Right atrium auricular region (tissue), 2 donors: Measurements from ENCODE around the gene TUBGCP6. TPM values are rescaled to one million over a fixed set of nuclear protein-coding genes. Genes with fewer than 3 reads are reported as not detected.

Experiments
- DNase-seq: peaks from one replicate; pipeline ENCODE4 v3.0.0-alpha.2; 2019; ENCODE audit warnings: low spot score
- H3K27ac ChIP-seq, 2 donors: fragments of 200-600 bp; sonication (generic); 1 replicate in 1 of 2; 2 replicates in 1 of 2; pipeline ENCODE4 v1.5.1; 2016 to 2019
- H3K27me3 ChIP-seq, 2 donors: fragments of 200-600 bp; sonication (generic); one replicate each; pipeline versions ENCODE4 v1.5.1 to v1.6.0; 2017 to 2019
- H3K36me3 ChIP-seq: fragments of 200-600 bp; sonication (generic); one replicate; pipeline ENCODE4 v1.5.1; 2016
- H3K4me1 ChIP-seq, 2 donors: fragments of 200-600 bp; sonication (generic); one replicate each; pipeline versions ENCODE4 v1.5.1 to v1.6.0; 2017 to 2019
- H3K4me3 ChIP-seq, 2 donors: fragments of 200-600 bp; sonication (generic); 1 replicate in 1 of 2; 2 replicates in 1 of 2; pipeline ENCODE4 v1.5.1; 2017 to 2019; ENCODE audit warnings: mild to moderate bottlenecking in 1 of 2, moderate library complexity in 1 of 2
- H3K9me3 ChIP-seq, 2 donors: fragments of 200-600 bp; sonication (generic); one replicate each; pipeline ENCODE4 v1.5.1; 2019
- CTCF ChIP-seq, 2 donors: fragments of 200-600 bp; sonication (generic); IDR thresholded peaks; one replicate each; pipeline ENCODE4 v1.5.1; 2019; ENCODE audit warnings: antibody characterized with exemption in 2 of 2
- total RNA-seq, 2 donors: library from RNA; depleted of rRNA; stranded (reverse); fragments of >200 nt; gene quantifications; one replicate each; pipeline ENCODE4 v1.1.0, GENCODE V29; 2016

Gene TUBGCP6
- total RNA-seq, 2 donors from 2014 or later, result 19.5 to 22.1 TPM

- Histone ChIP-seq H3K9me3 (no peaks in the 10 kb centered on the region), H3K4me3 (peak overlapping the region; percentile 57 to 64), H3K4me1 (peaks cover 0 to 27% of the 10 kb centered on the region in 2 donors), H3K27me3 (no peaks in the 10 kb centered on the region), H3K27ac (peak overlapping the region; percentile 40 to 54), H3K36me3 (no peaks in the 10 kb centered on the region)
- no peak for DNase-seq
- no peak for TF ChIP-seq CTCF (IDR thresholded peaks at IDR 0.05)
Observed at GRCh38 chr22:50251477-50252081, 6.8 kb upstream of the TUBGCP6 start.

GRCh38 chr22:50250555-50251476 lies 6.0 kb upstream of the TUBGCP6 start, which contains the start of gene HDAC10:
Gene HDAC10, minus strand, starts transcription at chr22:50251265. Its CDS starts 233 bp downstream, at chr22:50251032.
- Histone ChIP-seq H3K27ac (peak within 1 kb of the TSS; percentile 40 to 54), H3K4me3 (peak within 1 kb of the TSS; percentile 57 to 64), H3K4me1 (peaks cover 0 to 32% of the 10 kb centered on the region in 2 donors), H3K9me3 (no peaks in the 10 kb centered on the region), H3K27me3 (no peaks in the 10 kb centered on the region), H3K36me3 (no peaks in the 10 kb centered on the region)
- no peak for DNase-seq
- no peak for TF ChIP-seq CTCF (IDR thresholded peaks at IDR 0.05)

GRCh38 chr22:50250249-50250554 lies 5.4 kb upstream of the TUBGCP6 start:
- Histone ChIP-seq H3K27ac (no peak overlapping the region), H3K36me3 (no peaks in the 10 kb centered on the region), H3K9me3 (no peaks in the 10 kb centered on the region), H3K27me3 (no peaks in the 10 kb centered on the region), H3K4me1 (peaks cover 0 to 38% of the 10 kb centered on the region in 2 donors), H3K4me3 (peak overlapping the region; percentile 57 to 64)
- no peak for DNase-seq
- TF ChIP-seq CTCF (IDR thresholded peaks at IDR 0.05), result no peak

- no peaks in the 10 kb centered on the region for H3K27me3 ChIP-seq
- no peak overlapping the region for H3K27ac ChIP-seq
- H3K36me3 ChIP-seq, result no peaks in the 10 kb centered on the region
- DNase-seq, result no peak
- H3K9me3 ChIP-seq, result no peaks in the 10 kb centered on the region
- peak overlapping the region in 1 of 2 donors; percentile 64 for H3K4me3 ChIP-seq
- peaks cover 0 to 38% of the 10 kb centered on the region in 2 donors for H3K4me1 ChIP-seq
- TF ChIP-seq CTCF (IDR thresholded peaks at IDR 0.05), result no peak
Observed at GRCh38 chr22:50249341-50250248, 4.8 kb upstream of the TUBGCP6 start.

GRCh38 chr22:50248196-50249081 lies 3.6 kb upstream of the TUBGCP6 start:
- Histone ChIP-seq H3K27me3 (no peaks in the 10 kb centered on the region), H3K4me3 (no peak overlapping the region), H3K9me3 (no peaks in the 10 kb centered on the region), H3K36me3 (no peaks in the 10 kb centered on the region), H3K27ac (no peak overlapping the region), H3K4me1 (peaks cover 0 to 48% of the 10 kb centered on the region in 2 donors)
- TF ChIP-seq CTCF (IDR thresholded peaks at IDR 0.05), result no peak
- DNase-seq, result no peak
